Central memory CD8-positive, alpha-beta T cell (primary cell): ENCODE results near the gene FBXO15.

Experiments
- ATAC-seq: fragments of 150-1000 bp; cut with Tn5 transposase; replicated peaks from 2 replicates; pipeline ENCODE4 v1.10.0; 2022; ENCODE audit warnings: mild to moderate bottlenecking, moderate FRiP score, moderate number of reproducible peaks; ENCODE audit not compliant: poor library complexity, severe bottlenecking; ENCODE audit errors: extremely low read depth
- DNase-seq, 2 donors: peaks; one replicate each; pipeline ENCODE4 v3.0.0; 2021; ENCODE audit warnings: low spot score in 2 of 2
- H3K27ac Mint-ChIP-seq: one replicate; pipeline ENCODE4 v1.8.0; 2022; ENCODE audit warnings: low read depth, mild to moderate bottlenecking, moderate library complexity, mixed read lengths
- H3K27me3 Mint-ChIP-seq: one replicate; pipeline ENCODE4 v1.8.0; 2022; ENCODE audit warnings: mixed read lengths
- H3K36me3 Mint-ChIP-seq: one replicate; pipeline ENCODE4 v1.8.0; 2022; ENCODE audit warnings: mild to moderate bottlenecking, moderate library complexity, mixed read lengths; ENCODE audit not compliant: insufficient read depth
- H3K4me1 Mint-ChIP-seq: one replicate; pipeline ENCODE4 v1.8.0; 2022; ENCODE audit warnings: mixed read lengths
- H3K4me3 Mint-ChIP-seq: one replicate; pipeline ENCODE4 v1.8.0; 2022; ENCODE audit warnings: mild to moderate bottlenecking, moderate library complexity, mixed read lengths
- H3K9me3 Mint-ChIP-seq: one replicate; pipeline ENCODE4 v1.8.0; 2022; ENCODE audit warnings: mixed read lengths

Gene FBXO15

GRCh38 chr18:74124642-74125041 is 23.0 kb downstream of the FBXO15 start:
- Mint-ChIP-seq H3K36me3 (no peaks in the 10 kb centered on the region), H3K27ac (no peak overlapping the region), H3K9me3 (no peaks in the 10 kb centered on the region), H3K4me1 (no peaks in the 10 kb centered on the region), H3K27me3 (no peaks in the 10 kb centered on the region), H3K4me3 (no peak overlapping the region)
- no peak for DNase-seq
- no peak for ATAC-seq

GRCh38 chr18:74123200-74123599 is 24.4 kb downstream of the FBXO15 start:
- H3K4me1 Mint-ChIP-seq, result no peaks in the 10 kb centered on the region
- ATAC-seq, result no peak
- no peaks in the 10 kb centered on the region for H3K9me3 Mint-ChIP-seq
- H3K27me3 Mint-ChIP-seq, result no peaks in the 10 kb centered on the region
- H3K27ac Mint-ChIP-seq, result no peak overlapping the region
- H3K36me3 Mint-ChIP-seq, result no peaks in the 10 kb centered on the region
- no peak overlapping the region for H3K4me3 Mint-ChIP-seq
- no peak for DNase-seq

- H3K9me3 Mint-ChIP-seq, result no peaks in the 10 kb centered on the region
- no peak overlapping the region for H3K27ac Mint-ChIP-seq
- no peak for DNase-seq
- H3K4me1 Mint-ChIP-seq, result no peaks in the 10 kb centered on the region
- ATAC-seq, result no peak
- H3K4me3 Mint-ChIP-seq, result no peak overlapping the region
- H3K36me3 Mint-ChIP-seq, result no peaks in the 10 kb centered on the region
- no peaks in the 10 kb centered on the region for H3K27me3 Mint-ChIP-seq
Observed at GRCh38 chr18:74116633-74117554, 30.7 kb downstream of the FBXO15 start.

GRCh38 chr18:74115046-74115445 is 32.6 kb downstream of the FBXO15 start:
- H3K4me1 Mint-ChIP-seq, result no peaks in the 10 kb centered on the region
- no peak overlapping the region for H3K27ac Mint-ChIP-seq
- ATAC-seq, result no peak
- H3K27me3 Mint-ChIP-seq, result no peaks in the 10 kb centered on the region
- no peak overlapping the region for H3K4me3 Mint-ChIP-seq
- no peaks in the 10 kb centered on the region for H3K36me3 Mint-ChIP-seq
- no peak for DNase-seq
- no peaks in the 10 kb centered on the region for H3K9me3 Mint-ChIP-seq

GRCh38 chr18:74114116-74114515 is 33.5 kb downstream of the FBXO15 start:
- no peak for ATAC-seq
- Mint-ChIP-seq H3K4me1 (no peaks in the 10 kb centered on the region), H3K9me3 (no peaks in the 10 kb centered on the region), H3K27ac (no peak overlapping the region), H3K4me3 (no peak overlapping the region), H3K27me3 (no peaks in the 10 kb centered on the region), H3K36me3 (no peaks in the 10 kb centered on the region)
- no peak for DNase-seq

- Mint-ChIP-seq H3K9me3 (peaks cover 2% of the 10 kb centered on the region), H3K4me1 (no peaks in the 10 kb centered on the region)
Observed at GRCh38 chr18:74113711-74114110, 33.9 kb downstream of the FBXO15 start.

GRCh38 chr18:74110976-74111375 is 36.7 kb downstream of the FBXO15 start:
- H3K9me3 Mint-ChIP-seq, result peaks cover 12% of the 10 kb centered on the region
- H3K4me3 Mint-ChIP-seq, result no peak overlapping the region
- no peaks in the 10 kb centered on the region for H3K4me1 Mint-ChIP-seq
- ATAC-seq (no peak), DNase-seq (no peak)
- H3K27me3 Mint-ChIP-seq, result no peaks in the 10 kb centered on the region
- no peak overlapping the region for H3K27ac Mint-ChIP-seq
- no peaks in the 10 kb centered on the region for H3K36me3 Mint-ChIP-seq

More at GRCh38 chr18:74113711-74114110, 33.9 kb downstream of the FBXO15 start:
- Mint-ChIP-seq H3K4me3 (no peak overlapping the region), H3K27ac (no peak overlapping the region), H3K27me3 (no peaks in the 10 kb centered on the region), H3K36me3 (no peaks in the 10 kb centered on the region)
- no peak for DNase-seq
- ATAC-seq, result no peak

- no peak for DNase-seq
Observed at GRCh38 chr18:74110149-74110548, 37.5 kb downstream of the FBXO15 start.

GRCh38 chr18:74108460-74108859 is 39.2 kb downstream of the FBXO15 start:
- Mint-ChIP-seq H3K36me3 (no peaks in the 10 kb centered on the region), H3K4me3 (no peak overlapping the region), H3K27ac (no peak overlapping the region), H3K27me3 (no peaks in the 10 kb centered on the region), H3K9me3 (peaks cover 15% of the 10 kb centered on the region), H3K4me1 (no peaks in the 10 kb centered on the region)
- no peak for ATAC-seq
- no peak for DNase-seq

More at GRCh38 chr18:74110149-74110548, 37.5 kb downstream of the FBXO15 start:
- Mint-ChIP-seq H3K4me3 (no peak overlapping the region), H3K9me3 (peaks cover 12% of the 10 kb centered on the region), H3K27me3 (no peaks in the 10 kb centered on the region), H3K27ac (no peak overlapping the region), H3K4me1 (no peaks in the 10 kb centered on the region), H3K36me3 (no peaks in the 10 kb centered on the region)
- no peak for ATAC-seq

- no peak for DNase-seq
- H3K36me3 Mint-ChIP-seq, result no peaks in the 10 kb centered on the region
- no peaks in the 10 kb centered on the region for H3K9me3 Mint-ChIP-seq
- ATAC-seq, result no peak
- H3K4me1 Mint-ChIP-seq, result no peaks in the 10 kb centered on the region
- no peak overlapping the region for H3K4me3 Mint-ChIP-seq
- H3K27me3 Mint-ChIP-seq, result peaks cover 46% of the 10 kb centered on the region
- no peak overlapping the region for H3K27ac Mint-ChIP-seq
Observed at GRCh38 chr18:74097803-74098202, 49.8 kb downstream of the FBXO15 start.

GRCh38 chr18:74092922-74093321 is 54.7 kb downstream of the FBXO15 start:
- Mint-ChIP-seq H3K4me3 (no peak overlapping the region), H3K36me3 (no peaks in the 10 kb centered on the region), H3K9me3 (peaks cover 12% of the 10 kb centered on the region), H3K27ac (no peak overlapping the region), H3K4me1 (no peaks in the 10 kb centered on the region), H3K27me3 (peaks cover 51% of the 10 kb centered on the region)
- no peak for DNase-seq
- no peak for ATAC-seq

- peaks cover 6% of the 10 kb centered on the region for H3K9me3 Mint-ChIP-seq
- no peak overlapping the region for H3K27ac Mint-ChIP-seq
Observed at GRCh38 chr18:74084184-74084855, 63.3 kb downstream of the FBXO15 start.

GRCh38 chr18:74083557-74083952 is 64.1 kb downstream of the FBXO15 start:
- Mint-ChIP-seq H3K36me3 (no peaks in the 10 kb centered on the region), H3K4me3 (no peak overlapping the region), H3K9me3 (no peaks in the 10 kb centered on the region), H3K4me1 (peaks cover 9% of the 10 kb centered on the region), H3K27me3 (peaks cover 13% of the 10 kb centered on the region), H3K27ac (no peak overlapping the region)
- ATAC-seq (no peak), DNase-seq (no peak)

More at GRCh38 chr18:74084184-74084855, 63.3 kb downstream of the FBXO15 start:
- no peaks in the 10 kb centered on the region for H3K36me3 Mint-ChIP-seq
- H3K4me1 Mint-ChIP-seq, result peaks cover 9% of the 10 kb centered on the region
- no peak for ATAC-seq
- peaks cover 9% of the 10 kb centered on the region for H3K27me3 Mint-ChIP-seq
- no peak for DNase-seq
- H3K4me3 Mint-ChIP-seq, result no peak overlapping the region
